ENCODE data around the gene B3GNT7.
"Not testable (repeated sequence)": the region's sequence is repeated elsewhere in the genome, so short reads cannot be mapped to it uniquely, and the experiment has no call there.

The B3GNT7 gene

DNA sequence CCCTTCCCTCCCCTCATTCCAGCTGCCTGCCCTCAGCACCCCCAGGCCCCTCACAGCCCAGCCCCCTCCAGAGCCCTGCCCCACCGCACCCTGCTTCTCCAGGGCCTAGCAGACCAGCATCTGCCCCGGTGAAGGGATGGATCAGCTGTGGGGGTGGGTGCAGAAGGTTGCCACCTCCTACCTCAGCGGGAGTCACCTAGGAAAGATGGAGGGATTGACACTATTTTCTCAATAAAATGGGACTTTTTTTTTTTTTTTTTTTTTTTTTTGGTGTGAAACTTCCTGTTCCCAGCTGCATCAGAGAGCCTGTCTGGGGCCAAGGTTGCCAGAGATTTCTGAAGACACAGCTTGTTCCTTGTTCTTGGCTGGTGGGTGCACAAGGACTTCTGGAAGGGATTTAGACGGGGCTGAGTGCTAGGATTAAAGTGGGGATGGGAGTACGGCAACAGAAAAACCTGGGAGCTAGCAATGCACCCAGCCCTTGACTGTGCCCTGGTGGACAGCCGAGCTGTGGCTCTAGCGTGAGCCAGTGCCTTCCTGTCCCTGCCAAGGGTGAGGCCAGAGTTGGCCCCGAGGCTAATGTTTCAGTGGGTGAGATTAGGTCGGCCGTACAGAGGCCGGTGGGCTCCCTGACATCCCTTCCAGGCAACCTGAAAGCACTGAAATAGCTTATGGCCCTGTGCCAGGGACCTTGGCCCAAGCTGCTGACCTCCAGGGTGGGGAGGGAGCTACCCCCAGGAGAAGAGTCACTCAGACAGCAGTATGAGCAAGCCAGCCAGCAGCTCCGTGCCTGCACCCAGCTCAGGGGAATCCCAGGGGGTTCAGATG is 4.6 kb downstream of the B3GNT7 start:
- DNase-seq (ENCODE audit: low read depth in 1 of 2, low spot score in 1 of 2) = no peak

DNA sequence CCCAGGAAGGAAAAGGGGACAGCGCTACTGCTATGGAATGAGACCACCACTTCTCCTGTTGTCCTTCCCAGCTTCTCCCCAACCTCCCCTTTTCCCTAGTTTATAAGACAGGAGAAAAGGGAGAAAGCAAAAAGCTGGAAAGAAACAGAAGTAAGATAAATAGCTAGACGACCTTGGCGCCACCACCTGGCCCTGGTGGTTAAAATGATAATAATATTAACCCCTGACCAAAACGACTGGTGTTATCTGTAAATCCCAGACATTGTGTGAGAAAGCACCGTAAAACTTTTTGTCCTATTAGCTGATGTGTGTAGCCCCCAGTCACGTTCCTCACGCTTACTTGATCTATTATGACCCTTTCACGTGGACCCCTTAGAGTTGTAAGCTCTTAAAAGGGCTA is 5.2 kb downstream of the B3GNT7 start:
- not testable (repeated sequence) for DNase-seq (ENCODE audit: low read depth in 1 of 2, low spot score in 1 of 2)

DNA sequence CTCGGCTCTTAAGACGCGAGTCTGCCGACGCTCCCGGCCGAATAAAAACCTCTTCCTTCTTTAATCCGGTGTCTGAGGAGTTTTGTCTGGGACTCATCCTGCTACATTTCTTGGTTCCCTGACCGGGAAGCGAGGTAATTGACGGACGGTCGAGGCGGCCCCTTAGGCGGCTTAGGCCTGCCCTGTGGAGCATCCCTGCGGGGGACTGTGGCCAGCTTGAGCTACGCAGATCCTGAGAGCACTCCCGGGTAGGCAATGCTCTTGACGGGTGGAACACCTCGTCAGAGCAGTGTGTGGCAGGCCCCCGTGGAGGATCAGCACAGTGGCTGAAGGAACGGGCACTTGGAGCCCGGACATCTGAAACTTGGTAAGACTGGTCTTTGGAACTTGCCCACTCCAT is 5.6 kb downstream of the B3GNT7 start:
- not testable (repeated sequence) for DNase-seq (ENCODE audit: low read depth in 1 of 2, low spot score in 1 of 2)

DNA sequence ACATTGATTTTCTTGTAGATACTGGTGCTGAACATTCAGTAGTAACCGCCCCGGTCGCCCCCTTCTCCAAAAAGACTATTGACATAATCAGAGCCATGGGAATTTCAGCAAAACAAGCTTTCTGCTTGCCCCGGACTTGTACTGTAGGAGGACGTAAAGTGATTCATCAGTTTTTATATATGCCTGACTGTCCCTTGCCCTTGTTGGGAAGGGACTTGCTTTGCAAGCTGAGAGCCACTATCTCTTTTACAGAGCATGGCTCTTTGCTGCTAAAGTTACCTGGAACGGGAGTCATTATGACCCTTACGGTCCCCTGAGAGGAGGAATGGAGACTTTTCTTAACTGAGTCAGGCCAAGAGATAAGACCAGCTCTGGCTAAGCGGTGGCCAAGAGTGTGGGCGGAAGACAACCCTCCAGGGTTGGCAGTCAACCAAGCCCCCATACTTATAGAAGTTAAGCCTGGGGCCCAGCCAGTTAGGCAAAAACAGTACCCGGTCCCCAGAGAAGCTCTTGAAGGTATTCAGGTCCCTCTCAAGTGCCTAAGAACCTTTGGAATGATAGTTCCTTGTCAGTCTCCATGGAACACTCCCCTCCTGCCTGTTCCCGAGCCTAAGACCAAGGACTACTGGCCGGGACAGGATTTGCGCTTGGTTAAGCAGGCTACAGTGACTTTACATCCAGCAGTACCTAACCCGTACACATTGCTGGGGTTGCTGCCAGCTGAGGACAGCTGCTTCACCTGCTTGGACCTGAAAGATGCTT is 8.1 kb downstream of the B3GNT7 start:
- DNase-seq (ENCODE audit: low read depth in 1 of 2, low spot score in 1 of 2) = not testable (repeated sequence)

DNA sequence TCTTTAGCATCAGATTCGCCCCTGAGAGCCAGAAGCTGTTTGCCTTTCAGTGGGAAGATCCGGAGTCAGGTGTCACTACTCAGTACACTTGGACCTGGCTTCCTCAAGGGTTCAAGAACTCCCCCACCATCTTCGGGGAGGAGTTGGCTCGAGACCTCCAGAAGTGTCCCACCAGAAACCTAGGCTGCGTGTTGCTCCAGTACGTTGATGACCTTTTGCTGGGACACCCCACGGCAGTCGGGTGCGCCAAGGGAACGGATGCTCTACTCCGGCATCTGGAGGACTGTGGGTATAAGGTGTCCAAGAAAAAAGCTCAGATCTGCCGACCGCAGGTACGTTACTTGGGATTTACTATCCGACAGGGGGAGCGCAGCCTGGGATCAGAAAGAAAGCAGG is 8.7 kb downstream of the B3GNT7 start:
- DNase-seq (ENCODE audit: low read depth in 1 of 2, low spot score in 1 of 2) = not testable (repeated sequence)

DNA sequence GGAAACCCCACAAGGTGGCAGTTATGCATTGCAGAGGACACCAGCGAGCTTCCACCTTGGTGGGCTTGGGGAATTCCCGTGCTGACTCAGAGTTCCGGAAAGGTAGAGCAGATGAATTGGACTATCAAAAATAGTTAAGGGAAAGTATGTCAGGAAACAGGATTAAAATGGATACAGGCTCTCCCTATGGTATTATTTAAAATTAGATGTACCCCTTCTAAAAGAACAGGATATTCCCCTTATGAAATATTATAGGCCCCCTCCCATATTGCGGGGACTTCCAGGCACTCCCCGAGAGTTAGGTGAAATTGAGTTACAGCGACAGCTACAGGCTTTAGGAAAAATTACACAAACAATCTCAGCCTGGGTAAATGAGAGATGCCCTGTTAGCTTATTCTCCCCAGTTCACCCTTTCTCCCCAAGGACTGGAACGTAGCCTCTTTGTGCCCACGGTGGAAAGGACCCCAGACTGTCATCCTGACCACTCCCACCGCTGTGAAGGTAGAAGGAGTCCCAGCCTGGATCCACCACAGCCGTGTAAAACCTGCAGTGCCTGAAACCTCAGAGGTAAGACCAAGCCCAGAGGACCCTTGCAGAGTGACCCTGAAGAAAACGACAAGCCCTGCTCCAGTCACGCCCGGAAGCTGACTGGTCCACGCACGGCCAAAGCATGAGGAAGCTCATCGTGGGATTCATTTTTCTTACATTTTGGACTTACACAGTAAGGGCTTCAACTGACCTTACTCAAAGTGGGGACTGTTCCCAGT is 10.3 kb downstream of the B3GNT7 start:
- not testable (repeated sequence) for DNase-seq (ENCODE audit: low read depth in 1 of 2, low spot score in 1 of 2)

DNA sequence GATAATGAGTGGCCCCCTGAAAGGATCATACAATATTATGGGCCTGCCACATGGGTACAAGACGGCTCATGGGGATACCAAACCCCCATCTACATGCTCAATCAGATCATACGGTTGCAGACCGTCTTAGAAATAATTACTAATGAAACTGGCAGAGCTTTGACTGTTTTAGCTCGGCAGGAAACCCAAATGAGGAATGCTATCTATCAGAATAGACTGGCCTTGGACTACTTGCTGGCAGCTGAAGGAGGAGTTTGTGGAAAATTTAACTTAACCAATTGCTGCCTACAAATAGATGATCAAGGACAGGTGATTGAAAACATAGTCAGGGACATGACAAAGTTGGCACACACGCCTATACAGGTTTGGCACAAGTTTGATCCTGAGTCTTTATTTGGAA is 12.2 kb downstream of the B3GNT7 start:
- not testable (repeated sequence) for DNase-seq (ENCODE audit: low read depth in 1 of 2, low spot score in 1 of 2)

DNA sequence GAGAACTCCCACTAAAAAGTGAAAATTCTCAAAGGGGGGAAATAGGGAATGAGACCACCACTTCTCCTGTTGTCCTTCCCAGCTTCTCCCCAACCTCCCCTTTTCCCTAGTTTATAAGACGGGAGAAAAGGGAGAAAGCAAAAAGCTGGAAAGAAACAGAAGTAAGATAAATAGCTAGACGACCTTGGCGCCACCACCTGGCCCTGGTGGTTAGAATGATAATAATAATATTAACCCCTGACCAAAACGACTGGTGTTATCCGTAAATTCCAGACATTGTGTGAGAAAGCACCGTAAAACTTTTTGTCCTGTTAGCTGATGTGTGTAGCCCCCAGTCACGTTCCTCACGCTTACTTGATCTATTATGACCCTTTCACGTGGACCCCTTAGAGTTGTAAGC is 12.8 kb downstream of the B3GNT7 start:
- not testable (repeated sequence) for DNase-seq (ENCODE audit: low read depth in 1 of 2, low spot score in 1 of 2)

DNA sequence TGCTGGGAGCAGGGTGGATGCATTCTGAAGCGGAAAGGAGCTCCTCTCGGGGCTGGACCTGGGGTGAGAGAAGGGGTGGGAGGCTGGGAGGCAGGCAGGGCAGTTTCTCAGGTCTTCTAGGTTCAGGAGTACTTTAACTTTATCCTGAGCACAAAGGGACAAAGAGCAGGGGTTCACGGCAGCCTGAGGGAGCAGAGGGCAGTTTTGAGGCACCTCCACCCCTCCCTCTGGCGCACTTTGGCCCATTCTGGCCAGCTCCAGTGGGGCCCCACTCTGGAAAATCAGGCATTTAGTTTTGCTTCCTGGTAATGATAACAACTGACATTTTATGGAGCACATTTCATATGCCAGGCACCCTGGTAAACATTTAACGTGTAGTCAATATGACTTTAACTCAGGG is 14.3 kb downstream of the B3GNT7 start:
- DNase-seq (ENCODE audit: low read depth in 1 of 2, low spot score in 1 of 2) = no peak

DNA sequence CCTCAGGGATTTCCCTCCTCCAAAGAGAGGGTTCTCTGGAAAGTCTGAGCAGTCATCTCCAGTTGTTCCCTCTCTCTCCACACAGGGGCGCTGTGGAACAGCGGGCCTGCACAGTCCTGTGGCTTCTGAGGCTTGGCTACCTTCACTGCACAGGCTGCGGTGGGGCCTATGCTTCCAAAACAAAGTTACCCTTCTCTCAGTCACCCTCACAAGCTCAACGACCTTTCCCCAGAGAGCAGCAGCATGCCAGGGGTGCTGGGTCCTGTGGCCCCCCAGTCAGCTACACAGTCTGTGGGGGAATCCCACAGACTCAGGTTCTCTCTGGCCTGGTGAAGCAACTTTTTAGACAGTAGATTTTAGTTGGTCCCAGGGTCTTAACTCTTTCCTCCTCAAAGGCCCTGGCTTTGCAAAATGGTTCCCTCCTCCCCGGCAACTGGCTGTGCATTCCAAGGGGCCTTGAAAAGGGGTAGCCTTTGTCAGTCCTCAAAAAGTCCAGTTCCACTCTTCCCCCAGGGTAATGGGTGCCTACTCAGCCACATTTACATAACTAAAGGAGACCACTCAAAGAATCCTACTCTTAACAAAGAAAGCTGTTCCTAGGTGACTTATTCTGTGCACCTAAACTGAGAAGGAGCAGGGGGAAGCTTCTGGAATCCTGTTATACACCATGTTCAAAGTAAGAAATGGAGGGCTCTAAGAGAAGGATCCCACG is 14.9 kb downstream of the B3GNT7 start:
- DNase-seq (ENCODE audit: low read depth in 1 of 2, low spot score in 1 of 2) = no peak

DNA sequence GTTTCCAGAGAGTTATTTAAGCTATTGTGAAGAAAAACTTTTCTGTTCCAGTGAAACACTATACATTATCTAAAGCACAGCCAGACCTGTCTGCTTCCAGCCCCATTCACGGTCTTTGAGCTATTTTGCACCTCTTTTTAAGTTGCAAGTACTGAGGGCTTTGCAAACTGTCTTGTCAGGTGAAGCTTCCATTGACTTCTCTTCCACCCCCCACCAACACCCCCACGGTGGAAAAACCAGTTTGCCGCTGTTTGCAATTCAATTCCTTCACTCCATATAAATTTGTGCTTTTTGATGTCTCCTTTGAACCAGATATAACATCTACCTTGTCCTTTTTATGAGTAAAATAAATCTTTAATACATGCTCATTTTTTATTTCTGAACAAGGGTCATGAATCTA is 15.7 kb downstream of the B3GNT7 start:
- DNase-seq (ENCODE audit: low read depth in 1 of 2, low spot score in 1 of 2) = no peak

DNA sequence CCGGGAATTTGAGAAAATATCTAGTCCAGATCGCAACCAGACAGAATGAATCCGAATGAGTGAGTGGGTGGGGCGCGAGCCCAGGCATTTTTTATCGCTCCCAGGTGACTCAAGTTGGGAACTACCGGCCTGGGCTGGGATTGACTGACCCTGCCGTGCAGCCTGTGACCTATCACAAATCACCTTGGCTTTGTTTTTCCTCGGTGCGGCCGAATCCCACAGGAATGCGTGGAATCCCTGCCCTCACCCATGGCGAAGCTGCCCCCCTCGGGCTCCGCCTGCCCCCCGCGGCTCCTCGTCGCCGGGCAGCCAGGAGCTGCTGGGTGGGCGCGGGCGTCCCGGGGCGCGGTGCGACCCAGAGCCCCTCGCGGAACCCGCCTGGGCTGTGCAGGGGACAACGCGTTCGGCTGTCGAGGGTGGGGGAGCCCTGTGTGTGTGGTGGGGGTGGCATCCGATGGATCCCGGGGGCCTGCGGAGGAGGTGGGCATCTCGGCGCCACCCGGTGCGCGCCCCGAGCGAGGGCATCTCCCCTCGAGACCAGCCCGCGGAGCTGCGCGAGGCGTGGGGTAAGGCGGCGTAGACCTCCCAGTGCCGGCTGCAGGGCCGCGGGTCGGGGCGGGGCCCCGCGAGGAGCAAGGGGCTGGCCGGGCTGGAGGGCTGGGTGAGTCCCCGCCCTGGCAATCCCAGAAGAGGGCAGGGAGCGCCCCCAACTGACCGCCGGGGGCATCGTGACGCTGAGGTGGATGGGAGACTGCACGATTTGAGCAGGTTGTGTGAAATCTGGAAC is 16.5 kb downstream of the B3GNT7 start:
- peak in 1 of 2 donors; percentile 64 for DNase-seq (ENCODE audit: low read depth in 1 of 2, low spot score in 1 of 2)

DNA sequence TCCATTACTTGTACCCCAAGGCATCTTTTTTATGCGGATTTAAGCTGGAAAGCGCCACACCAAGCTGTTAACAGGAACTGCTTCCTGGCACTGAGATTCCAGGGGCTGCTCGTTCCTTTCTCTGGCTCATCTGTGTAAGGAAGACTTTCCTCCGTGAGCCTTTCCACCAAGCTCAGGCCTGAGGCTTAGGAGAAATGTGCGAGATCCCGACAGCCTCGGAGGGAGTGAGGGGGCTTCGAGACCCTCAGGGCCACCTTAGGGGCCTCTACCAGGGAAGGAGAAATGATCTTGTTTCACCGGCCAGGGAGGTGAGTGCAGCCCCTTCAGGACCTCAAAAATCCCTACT is 17.1 kb downstream of the B3GNT7 start:
- no peak for DNase-seq (ENCODE audit: low read depth in 1 of 2, low spot score in 1 of 2)

DNA sequence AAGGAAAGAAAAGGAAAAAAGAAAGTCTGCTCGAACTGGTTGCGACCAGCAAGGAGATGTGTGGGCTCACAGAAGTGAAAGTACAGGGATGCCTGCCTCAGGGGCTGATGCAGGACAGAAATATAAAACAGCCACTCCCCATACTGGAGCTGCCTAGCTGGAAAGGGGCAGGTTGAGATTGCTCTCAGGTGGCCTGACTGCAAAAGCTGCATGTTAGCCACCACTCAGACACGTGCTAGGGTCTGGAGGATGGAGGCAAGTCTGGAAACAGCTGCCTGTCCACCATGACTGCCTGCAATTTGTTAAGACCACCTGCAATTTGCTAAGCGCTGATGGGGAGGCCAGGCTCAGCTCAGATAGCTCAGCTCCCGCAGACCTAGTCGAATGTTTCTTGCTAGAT is 17.9 kb downstream of the B3GNT7 start:
- DNase-seq (ENCODE audit: low read depth in 1 of 2, low spot score in 1 of 2) = no peak

DNA sequence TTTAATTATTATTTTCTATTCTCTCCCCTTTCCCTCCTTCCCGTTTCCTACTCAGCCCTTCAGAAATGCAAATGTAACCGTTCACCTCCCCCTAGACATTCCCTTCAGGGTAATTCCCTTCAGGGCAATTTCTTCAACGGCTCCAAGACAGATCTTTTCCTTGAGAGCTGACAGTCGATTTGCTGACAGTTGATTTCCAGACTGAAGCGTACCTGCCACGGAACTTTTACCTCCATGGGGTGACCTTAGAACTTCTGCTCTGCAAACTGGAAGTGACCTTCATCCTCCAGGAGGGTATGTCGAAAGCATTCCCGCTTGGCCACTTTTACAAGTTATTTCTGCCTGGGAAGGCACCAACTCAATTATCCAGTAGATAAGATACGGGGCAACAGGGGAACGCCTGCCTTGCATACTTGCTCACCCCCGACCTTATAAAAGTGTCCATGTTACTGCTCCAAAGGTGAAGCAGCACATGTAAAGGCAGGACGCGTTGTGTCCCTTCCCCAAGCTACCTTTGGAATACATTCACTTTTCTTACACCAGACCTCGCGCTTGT is 18.5 kb downstream of the B3GNT7 start:
- DNase-seq (ENCODE audit: low read depth in 1 of 2, low spot score in 1 of 2) = no peak

DNA sequence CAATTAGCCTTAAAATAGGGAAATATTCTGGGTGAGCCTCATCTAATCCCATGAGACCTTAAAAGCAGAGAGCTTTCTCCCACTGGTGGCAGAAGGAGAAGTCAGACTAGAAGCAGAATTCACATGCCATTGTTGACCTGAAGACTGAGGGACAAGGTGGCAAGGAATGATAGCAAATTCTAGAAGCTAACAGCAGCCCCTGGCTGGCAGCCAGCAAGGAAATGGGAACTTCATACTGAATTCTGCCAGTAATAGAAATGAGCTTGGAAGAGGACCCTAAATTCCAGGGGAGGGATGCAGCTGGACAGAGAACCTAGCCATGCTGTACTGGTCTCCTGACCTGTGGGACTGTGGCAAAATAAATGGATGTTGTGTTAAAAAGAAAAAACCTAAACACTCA is 19.5 kb downstream of the B3GNT7 start:
- DNase-seq (ENCODE audit: low read depth in 1 of 2, low spot score in 1 of 2) = no peak

DNA sequence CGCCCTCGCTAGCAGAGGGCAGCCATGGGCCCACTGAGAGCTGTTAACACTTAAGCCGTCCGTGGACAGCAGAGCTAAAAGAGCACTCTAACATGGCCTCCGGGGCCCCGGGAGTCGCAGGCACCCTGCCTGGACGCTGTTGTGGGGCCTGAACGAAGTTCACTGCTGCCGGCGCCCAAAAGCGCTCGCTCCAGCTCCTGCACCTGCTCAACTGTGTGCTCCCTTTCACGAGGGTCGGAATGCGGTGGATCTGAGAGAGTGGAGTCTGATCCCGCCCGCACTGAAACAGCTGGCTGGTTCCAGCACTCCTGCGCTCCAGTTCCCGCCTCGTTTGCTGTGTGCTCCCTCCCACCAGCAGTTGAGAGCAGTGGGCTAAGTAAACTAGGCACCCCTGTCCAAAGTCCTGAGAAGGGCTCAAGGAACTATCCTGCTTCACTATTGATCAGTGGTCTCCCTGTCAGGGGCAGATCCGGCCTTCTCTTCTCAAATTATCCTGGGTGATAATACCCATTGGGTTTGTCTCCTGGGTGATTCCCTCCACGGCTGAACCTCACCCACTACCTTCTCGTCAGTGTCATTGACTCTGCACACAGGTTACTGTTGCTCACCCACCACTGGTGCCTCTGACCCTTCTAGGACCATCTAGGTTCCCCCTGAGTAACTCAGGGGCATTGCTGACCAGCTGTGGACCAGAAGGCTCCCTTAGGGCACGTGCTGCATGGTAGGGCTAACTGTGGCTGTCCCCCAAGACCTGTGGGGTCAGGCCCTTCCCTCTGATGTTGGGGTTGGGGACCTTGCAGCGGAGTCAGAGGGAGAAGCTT is 23.5 kb downstream of the B3GNT7 start:
- DNase-seq (ENCODE audit: low read depth in 1 of 2, low spot score in 1 of 2) = no peak

DNA sequence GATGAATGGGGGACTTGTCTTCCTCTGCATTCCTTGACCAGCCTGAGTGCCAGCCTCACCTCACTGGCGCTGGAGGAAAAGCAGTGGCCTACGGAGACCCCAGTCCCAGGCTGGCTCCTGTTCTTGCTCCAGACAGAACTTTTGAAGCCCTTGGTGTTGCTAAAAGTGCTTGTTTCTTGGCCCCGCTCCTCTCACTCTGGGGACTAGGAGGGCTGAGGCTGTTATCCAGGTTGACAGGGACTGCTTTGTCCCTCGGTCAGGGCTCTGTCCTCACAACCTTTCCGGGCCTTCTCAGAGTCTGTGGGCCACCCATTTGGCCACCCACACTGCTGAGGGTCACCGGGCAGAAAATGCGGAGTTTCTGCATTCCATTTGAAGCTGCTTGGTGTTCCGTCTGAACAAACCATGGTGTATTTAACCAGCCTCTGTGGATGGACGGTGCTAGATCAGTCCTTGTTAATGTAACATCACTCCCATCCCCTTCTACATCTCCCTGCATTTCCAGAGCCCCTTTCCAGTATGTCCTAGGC is 25.6 kb downstream of the B3GNT7 start:
- DNase-seq (ENCODE audit: low read depth in 1 of 2, low spot score in 1 of 2) = no peak

DNA sequence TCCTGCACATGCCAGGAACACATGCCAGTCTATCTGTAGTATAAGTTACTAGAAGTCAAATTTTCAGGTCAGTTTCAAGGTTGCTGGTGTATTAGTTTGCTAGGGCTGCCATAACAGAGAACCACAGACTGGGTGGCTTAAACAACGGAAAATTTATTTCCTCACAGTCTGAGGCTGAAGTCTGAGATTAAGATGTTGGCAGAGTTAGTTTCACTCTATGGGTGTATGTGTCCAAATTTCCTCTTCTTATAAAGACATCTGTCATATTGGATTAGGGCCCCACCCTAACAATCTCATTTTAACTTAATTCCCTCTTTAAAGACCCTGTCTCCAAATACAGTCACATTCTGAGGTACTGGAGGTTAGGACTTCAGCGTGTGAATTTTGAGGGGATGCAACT is 26.5 kb downstream of the B3GNT7 start:
- DNase-seq (ENCODE audit: low read depth in 1 of 2, low spot score in 1 of 2) = no peak

Measured in activated CD4-positive, alpha-beta T cell treated with anti-CD3 and anti-CD28 coated beads, Interleukin-2, amount 50 U/mL, for 24 hours (primary cell).